PC-3 (cell line): Measurements from ENCODE around the gene CREBBP. TPM values are rescaled to one million over a fixed set of nuclear protein-coding genes. Genes with fewer than 3 reads are reported as not detected.

Experiments
- ATAC-seq: fragments of 200-7000 bp; cut with Tn5 transposase; 2 replicates; pipeline ENCODE4 v1.9.1; 2020; ENCODE audit warnings: mild to moderate bottlenecking, moderate library complexity
- BruUV-seq: library from RNA; stranded (reverse); fragments of 400-500 nt; replicated peaks from 2 replicates; lab custom pipeline; 2021; lab: Mats Ljungman, UMichigan
- CTCF ChIA-PET: fragments of 300-600 bp; sonication (Branson Sonifier 250); formaldehyde crosslinking; loops from one replicate; lab custom pipeline; 2022; ENCODE audit warnings: antibody characterized with exemption; lab: Charles Lee
- POLR2A ChIA-PET: fragments of 300-600 bp; sonication (Branson Sonifier 250); formaldehyde crosslinking; loops from one replicate; lab custom pipeline; 2022; ENCODE audit warnings: antibody characterized with exemption; ENCODE audit not compliant: unreplicated experiment; lab: Charles Lee
- DNase-seq: peaks from one replicate; pipeline ENCODE4 v3.0.0-alpha.2; 2015
- H2AFZ ChIP-seq: fragments of 300-600 bp; sonication (generic); 2 replicates; pipeline ENCODE4 v1.6.0; 2016; ENCODE audit warnings: antibody characterized with exemption, low read length
- H3F3A ChIP-seq: fragments of 300-600 bp; sonication (generic); one replicate; pipeline ENCODE4 v1.6.0; 2017; ENCODE audit warnings: antibody characterized with exemption, low read length, control low read depth, mild to moderate bottlenecking; ENCODE audit not compliant: unreplicated experiment
- H3K27ac ChIP-seq: fragments of 300-600 bp; sonication (generic); 2 replicates; pipeline ENCODE4 v1.5.1; 2016; ENCODE audit warnings: mild to moderate bottlenecking, low read length
- H3K27me3 ChIP-seq: fragments of 300-600 bp; sonication (generic); 2 replicates; pipeline ENCODE4 v1.6.1; 2016; ENCODE audit warnings: low read length, mixed read lengths
- H3K36me3 ChIP-seq: fragments of 300-600 bp; sonication (generic); 2 replicates; pipeline ENCODE4 v1.6.1; 2016; ENCODE audit warnings: low read depth, mixed run types, low read length, mixed read lengths
- H3K4me1 ChIP-seq: fragments of 300-600 bp; sonication (generic); 2 replicates; pipeline ENCODE4 v1.5.1; 2016; ENCODE audit warnings: low read length; ENCODE audit not compliant: insufficient read depth
- H3K4me2 ChIP-seq: fragments of 300-600 bp; sonication (generic); 2 replicates; pipeline ENCODE4 v1.6.0; 2016; ENCODE audit warnings: low read length
- H3K4me3 ChIP-seq: fragments of 300-600 bp; sonication (generic); 2 replicates; pipeline ENCODE4 v1.5.1; 2016; ENCODE audit warnings: mild to moderate bottlenecking, low read length, mixed read lengths
- H3K79me2 ChIP-seq: fragments of 300-600 bp; sonication (generic); 2 replicates; pipeline ENCODE4 v1.6.1; 2017; ENCODE audit warnings: low read length, mixed read lengths
- H3K9ac ChIP-seq: fragments of 300-600 bp; sonication (generic); 2 replicates; pipeline ENCODE4 v1.6.0; 2016; ENCODE audit warnings: mild to moderate bottlenecking, low read length
- H3K9me2 ChIP-seq: fragments of 300-600 bp; sonication (generic); replicated peaks from 2 replicates; pipeline ENCODE4 v1.6.1; 2016; ENCODE audit warnings: mixed run types, low read length, mixed read lengths
- H3K9me3 ChIP-seq: fragments of 300-600 bp; sonication (generic); 2 replicates; pipeline ENCODE4 v1.6.1; 2016; ENCODE audit warnings: low read length, mixed read lengths
- H4K20me1 ChIP-seq: fragments of 300-600 bp; sonication (generic); 2 replicates; pipeline ENCODE4 v1.6.1; 2016; ENCODE audit warnings: low read length, mixed read lengths
- CTCF ChIP-seq: fragments of 300-600 bp; sonication (generic); conservative IDR thresholded peaks from 2 replicates; pipeline ENCODE4 v1.5.1; 2017; ENCODE audit warnings: antibody characterized with exemption, low read depth, mild to moderate bottlenecking, low read length
- EZH2 ChIP-seq: fragments of 300-600 bp; sonication (generic); IDR thresholded peaks from one replicate; pipeline ENCODE4 v1.6.1; 2017; ENCODE audit warnings: antibody characterized with exemption, mild to moderate bottlenecking, low read length; ENCODE audit not compliant: unreplicated experiment
- EZH2phosphoT487 ChIP-seq: fragments of 300-600 bp; sonication (generic); IDR thresholded peaks from 2 replicates; pipeline ENCODE4 v1.6.1; 2018; ENCODE audit warnings: mild to moderate bottlenecking, antibody characterized with exemption, low read length, borderline replicate concordance
- intact Hi-C: fragments of 100-400 bp; cut with micrococcal nuclease; formaldehyde crosslinking; loops from 2 replicates; pipeline ENCODE4 v1.9.0; 2023
- total RNA-seq: library from RNA; depleted of rRNA; stranded (reverse); fragments of >200 nt; gene quantifications from 2 replicates; pipeline ENCODE4 v1.2.3, GENCODE V29; 2014

Gene CREBBP
- total RNA-seq, 1 experiment from 2014 or later, result 21.9 TPM

- H3K79me2 ChIP-seq, result no peaks in the 10 kb centered on the region
- H4K20me1 ChIP-seq, result no peaks in the 10 kb centered on the region
- ATAC-seq (no peak), DNase-seq (no peak)
- no peak overlapping the region for H3K4me2 ChIP-seq
- ChIA-PET POLR2A (no interaction called here), CTCF (no interaction called here)
- TF ChIP-seq EZH2phosphoT487 (no peak), CTCF (no peak), EZH2 (no peak)
- intact Hi-C loops, result no loop called here
- H3K27ac ChIP-seq, result no peak overlapping the region
- no peaks in the 10 kb centered on the region for H3K9me2 ChIP-seq
- no peaks in the 10 kb centered on the region for H3K9me3 ChIP-seq
- H3K9ac ChIP-seq, result no peak overlapping the region
- no peak overlapping the region for H2AFZ ChIP-seq
- H3K4me3 ChIP-seq, result no peak overlapping the region
- no TSS peak for BruUV-seq
- no peaks in the 10 kb centered on the region for H3K27me3 ChIP-seq
- H3K36me3 ChIP-seq, result peaks cover 10% of the 10 kb centered on the region
- H3F3A ChIP-seq, result no peaks in the 10 kb centered on the region
- no peaks in the 10 kb centered on the region for H3K4me1 ChIP-seq
These were observed 142.0 kb downstream of the CREBBP start for GRCh38 chr16:3738541-3738940.

GRCh38 chr16:3738128-3738527 lies 142.4 kb downstream of the CREBBP start:
- Histone ChIP-seq H2AFZ (no peak overlapping the region), H3K9me2 (no peaks in the 10 kb centered on the region), H3K9me3 (no peaks in the 10 kb centered on the region), H3F3A (no peaks in the 10 kb centered on the region), H3K79me2 (no peaks in the 10 kb centered on the region), H3K9ac (no peak overlapping the region), H4K20me1 (no peaks in the 10 kb centered on the region), H3K4me1 (no peaks in the 10 kb centered on the region), H3K4me3 (no peak overlapping the region), H3K27me3 (no peaks in the 10 kb centered on the region), H3K27ac (no peak overlapping the region), H3K36me3 (peaks cover 6% of the 10 kb centered on the region), H3K4me2 (no peak overlapping the region)
- DNase-seq (no peak), ATAC-seq (no peak)
- POLR2A ChIA-PET, result no interaction called here
- CTCF ChIA-PET, result no interaction called here
- intact Hi-C loops, result no loop called here
- BruUV-seq, result no TSS peak
- TF ChIP-seq EZH2phosphoT487 (no peak), CTCF (no peak), EZH2 (no peak)

- Histone ChIP-seq H3K9ac (no peak overlapping the region), H3K4me2 (no peak overlapping the region), H3F3A (no peaks in the 10 kb centered on the region), H3K36me3 (peaks cover 5% of the 10 kb centered on the region), H3K79me2 (no peaks in the 10 kb centered on the region), H3K9me3 (no peaks in the 10 kb centered on the region), H3K9me2 (no peaks in the 10 kb centered on the region), H3K27ac (no peak overlapping the region), H3K4me3 (no peak overlapping the region), H4K20me1 (no peaks in the 10 kb centered on the region), H3K4me1 (no peaks in the 10 kb centered on the region), H3K27me3 (no peaks in the 10 kb centered on the region), H2AFZ (no peak overlapping the region)
- no peak for ATAC-seq
- ChIA-PET CTCF (no interaction called here), POLR2A (no interaction called here)
- intact Hi-C loops, result no loop called here
- TF ChIP-seq EZH2phosphoT487, result no peak
- TF ChIP-seq EZH2, result no peak
- TF ChIP-seq CTCF, result no peak
- no TSS peak for BruUV-seq
- DNase-seq, result no peak
These were observed 143.3 kb downstream of the CREBBP start for GRCh38 chr16:3737181-3737580.
